ENCODE data around the gene ZNF292. TPM values are rescaled to one million over a fixed set of nuclear protein-coding genes. Genes with fewer than 3 reads are reported as not detected.

The ZNF292 gene
- total and polyA plus RNA-seq, 2 donors (not counting 1 experiment from before 2014, with no cell fraction given): 10.1 to 84.1 TPM

DNA sequence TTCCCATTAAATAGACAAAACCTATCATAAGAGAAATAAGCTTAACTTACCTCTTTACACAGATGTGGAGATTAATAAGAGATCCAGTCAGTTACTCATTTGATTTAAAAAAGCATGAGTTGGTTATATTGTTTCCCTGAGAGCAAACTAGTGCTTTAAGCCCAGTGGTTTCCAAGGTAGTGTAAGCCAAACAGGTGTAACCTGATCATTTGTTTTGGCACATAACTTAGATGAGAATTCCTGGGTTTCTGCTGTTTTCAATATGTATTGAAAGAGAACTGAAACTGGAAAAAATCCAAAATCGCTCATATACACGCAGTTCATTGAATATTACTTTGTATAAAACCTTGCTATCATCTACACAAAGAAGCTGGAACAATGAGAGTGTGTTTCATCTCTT lies 136.5 kb downstream of the ZNF292 start:
- Mint-ChIP-seq H3K4me3 (no peak overlapping the region), H3K4me1 (no peaks in the 10 kb centered on the region), H3K9me3 (ENCODE audit: insufficient read depth) (no peaks in the 10 kb centered on the region), H3K27me3 (peaks cover 43% of the 10 kb centered on the region), H3K27ac (no peak overlapping the region)
- no peaks in the 10 kb centered on the region for H4K20me1 ChIP-seq (ENCODE audit: control insufficient read depth, insufficient read depth, low read length, poor library complexity, severe bottlenecking)
- H3K9me3 ChIP-seq (ENCODE audit: control extremely low read depth in 1 of 3, control insufficient read depth in 2 of 3, insufficient read depth in 1 of 3, low read length in 2 of 3): no peaks in the 10 kb centered on the region
- no peak overlapping the region for H2AFZ ChIP-seq (ENCODE audit: insufficient read depth, low read depth, low read length, poor library complexity, severe bottlenecking)
- TF ChIP-seq EZH2 (IDR thresholded peaks at IDR 0.05; ENCODE audit: borderline replicate concordance, insufficient read depth, low read depth, low read length, poor library complexity, severe bottlenecking): no peak
- intact Hi-C loops (cut with micrococcal nuclease): no loop called here
- no peak overlapping the region for H3K4me3 ChIP-seq (ENCODE audit: control extremely low read depth in 1 of 5, extremely low read depth in 1 of 5, insufficient read depth in 1 of 5, low read depth in 2 of 5, low read length in 4 of 5)
- DNase-seq: no peak
- H3K9ac ChIP-seq (ENCODE audit: low read length): no peak overlapping the region
- ChIA-PET CTCF (no interaction called here), POLR2A (no interaction called here)
- H3K4me1 ChIP-seq (ENCODE audit: control insufficient read depth in 2 of 2, insufficient read depth in 2 of 2, low read length in 2 of 2): no peaks in the 10 kb centered on the region
- H3K27me3 ChIP-seq (replicated peaks in 1 of 4; ENCODE audit: control extremely low read depth in 1 of 4, control insufficient read depth in 3 of 4, insufficient read depth in 4 of 4, low read length in 3 of 4): no peaks in the 10 kb centered on the region
- no peak overlapping the region for H3K27ac ChIP-seq (ENCODE audit: low read length in 2 of 2)
- no peaks in the 10 kb centered on the region for H3K36me3 ChIP-seq (replicated peaks in 1 of 2; ENCODE audit: control extremely low read depth in 1 of 2, control insufficient read depth in 1 of 2, extremely low read depth in 1 of 2, insufficient read depth in 2 of 2, low read length in 1 of 2)
- no peak overlapping the region for H3K4me2 ChIP-seq (replicated peaks; ENCODE audit: low read depth, low read length, poor library complexity, severe bottlenecking)
- H3K79me2 ChIP-seq (ENCODE audit: control insufficient read depth, insufficient read depth, low read length): no peaks in the 10 kb centered on the region
- no CpG with 5 or more reads among the region's 2 CpGs for WGBS (ENCODE audit: insufficient coverage)
- no peak for ATAC-seq (ENCODE audit: low read depth)

DNA sequence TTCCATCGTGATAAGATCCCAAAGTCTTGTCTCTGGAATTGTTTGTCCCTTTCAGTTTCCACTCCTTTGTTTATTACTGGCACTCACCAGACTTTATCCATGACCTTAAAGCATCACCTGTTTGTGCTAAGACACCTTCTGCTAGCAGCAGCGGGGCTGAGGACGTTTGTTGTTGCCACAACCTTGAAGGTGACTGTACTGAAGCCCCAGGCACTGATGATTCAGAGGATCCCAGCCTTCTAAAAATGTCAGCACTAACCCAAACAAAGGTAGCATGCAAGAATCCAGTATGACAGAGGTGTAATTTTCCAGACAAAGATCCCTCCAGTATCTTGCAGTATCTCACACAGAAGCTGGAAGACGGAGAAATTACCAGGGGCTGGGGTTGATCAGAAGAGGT lies 138.2 kb downstream of the ZNF292 start:
- TF ChIP-seq EZH2 (IDR thresholded peaks at IDR 0.05; ENCODE audit: borderline replicate concordance, insufficient read depth, low read depth, low read length, poor library complexity, severe bottlenecking): no peak
- TF ChIP-seq, protein P1, sequence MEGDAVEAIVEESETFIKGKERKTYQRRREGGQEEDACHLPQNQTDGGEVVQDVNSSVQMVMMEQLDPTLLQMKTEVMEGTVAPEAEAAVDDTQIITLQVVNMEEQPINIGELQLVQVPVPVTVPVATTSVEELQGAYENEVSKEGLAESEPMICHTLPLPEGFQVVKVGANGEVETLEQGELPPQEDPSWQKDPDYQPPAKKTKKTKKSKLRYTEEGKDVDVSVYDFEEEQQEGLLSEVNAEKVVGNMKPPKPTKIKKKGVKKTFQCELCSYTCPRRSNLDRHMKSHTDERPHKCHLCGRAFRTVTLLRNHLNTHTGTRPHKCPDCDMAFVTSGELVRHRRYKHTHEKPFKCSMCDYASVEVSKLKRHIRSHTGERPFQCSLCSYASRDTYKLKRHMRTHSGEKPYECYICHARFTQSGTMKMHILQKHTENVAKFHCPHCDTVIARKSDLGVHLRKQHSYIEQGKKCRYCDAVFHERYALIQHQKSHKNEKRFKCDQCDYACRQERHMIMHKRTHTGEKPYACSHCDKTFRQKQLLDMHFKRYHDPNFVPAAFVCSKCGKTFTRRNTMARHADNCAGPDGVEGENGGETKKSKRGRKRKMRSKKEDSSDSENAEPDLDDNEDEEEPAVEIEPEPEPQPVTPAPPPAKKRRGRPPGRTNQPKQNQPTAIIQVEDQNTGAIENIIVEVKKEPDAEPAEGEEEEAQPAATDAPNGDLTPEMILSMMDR (IDR thresholded peaks at IDR 0.05): no peak
- no peak overlapping the region for H3K27ac ChIP-seq (ENCODE audit: low read length in 2 of 2)
- no peaks in the 10 kb centered on the region for H3K79me2 ChIP-seq (ENCODE audit: control insufficient read depth, insufficient read depth, low read length)
- H3K27me3 ChIP-seq (replicated peaks in 1 of 4; ENCODE audit: control extremely low read depth in 1 of 4, control insufficient read depth in 3 of 4, insufficient read depth in 4 of 4, low read length in 3 of 4): peaks cover 0 to 5% (median 0%) of the 10 kb centered on the region in 4 experiments
- H2AFZ ChIP-seq (ENCODE audit: insufficient read depth, low read depth, low read length, poor library complexity, severe bottlenecking): no peak overlapping the region
- H3K27ac Mint-ChIP-seq: no peak overlapping the region
- H3K4me1 ChIP-seq (ENCODE audit: control insufficient read depth in 2 of 2, insufficient read depth in 2 of 2, low read length in 2 of 2): no peaks in the 10 kb centered on the region
- H3K4me1 Mint-ChIP-seq: no peaks in the 10 kb centered on the region
- H3K27me3 Mint-ChIP-seq: peaks cover 47% of the 10 kb centered on the region
- no peaks in the 10 kb centered on the region for H3K36me3 ChIP-seq (replicated peaks in 1 of 2; ENCODE audit: control extremely low read depth in 1 of 2, control insufficient read depth in 1 of 2, extremely low read depth in 1 of 2, insufficient read depth in 2 of 2, low read length in 1 of 2)
- H3K9ac ChIP-seq (ENCODE audit: low read length): no peak overlapping the region
- ChIA-PET CTCF (no interaction called here), POLR2A (no interaction called here)
- no peaks in the 10 kb centered on the region for H3K9me3 ChIP-seq (ENCODE audit: control extremely low read depth in 1 of 3, control insufficient read depth in 2 of 3, insufficient read depth in 1 of 3, low read length in 2 of 3)
- no peaks in the 10 kb centered on the region for H4K20me1 ChIP-seq (ENCODE audit: control insufficient read depth, insufficient read depth, low read length, poor library complexity, severe bottlenecking)
- WGBS (ENCODE audit: insufficient coverage): 84% methylated on average over 3 of the region's 4 CpGs
- H3K4me3 Mint-ChIP-seq: no peak overlapping the region
- no peak for ATAC-seq (ENCODE audit: low read depth)
- no peaks in the 10 kb centered on the region for H3K9me3 Mint-ChIP-seq (ENCODE audit: insufficient read depth)
- no peak for DNase-seq
- intact Hi-C loops (cut with micrococcal nuclease): no loop called here
- H3K4me3 ChIP-seq (ENCODE audit: control extremely low read depth in 1 of 5, extremely low read depth in 1 of 5, insufficient read depth in 1 of 5, low read depth in 2 of 5, low read length in 4 of 5): no peak overlapping the region
- H3K4me2 ChIP-seq (replicated peaks; ENCODE audit: low read depth, low read length, poor library complexity, severe bottlenecking): no peak overlapping the region

Data from B cell (primary cell).